Epithelial cell of prostate (primary cell): ENCODE data around the gene NDOR1.
A peak's percentile ranks its signal among the peaks of the same experiment; 100 is the strongest.

Experiments
- DNase-seq: peaks from one replicate; pipeline ENCODE4 v3.0.0-alpha.2; 2011; ENCODE audit warnings: low read depth, low spot score
- H3K27ac ChIP-seq: fragments of 450-650 bp; 2 replicates; pipeline ENCODE4 v1.5.1; 2017; ENCODE audit warnings: mild to moderate bottlenecking

NDOR1 gene

DNA sequence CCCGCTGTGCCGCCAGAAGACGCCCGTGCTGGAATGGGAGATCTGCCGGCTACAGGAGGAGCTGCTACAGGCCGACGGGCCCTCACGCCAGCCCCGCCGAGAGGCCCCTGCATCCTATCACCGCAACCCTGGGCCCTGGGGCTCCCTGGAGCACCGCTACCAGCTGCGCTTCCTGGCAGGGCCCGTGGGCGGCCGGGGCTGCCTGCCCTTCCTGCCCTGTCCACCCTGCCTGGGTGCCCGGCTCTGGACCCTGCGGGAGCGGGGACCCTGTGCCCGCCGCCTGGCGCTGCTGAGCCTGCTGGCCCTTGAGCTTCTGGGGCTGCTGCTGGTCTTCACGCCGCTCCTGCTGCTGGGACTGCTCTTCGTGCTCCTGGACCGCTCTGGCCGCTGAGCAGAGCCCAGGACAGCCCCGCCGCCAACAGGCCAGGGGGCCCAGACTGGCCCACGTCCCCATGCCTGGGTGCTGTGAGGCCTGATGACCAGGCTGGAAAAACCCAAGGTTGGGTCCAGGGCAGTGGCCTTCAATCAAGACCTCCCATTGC lies 12.8 kb downstream of the NDOR1 start:
- peak overlapping the region; percentile 62 for H3K27ac ChIP-seq
- no peak for DNase-seq

DNA sequence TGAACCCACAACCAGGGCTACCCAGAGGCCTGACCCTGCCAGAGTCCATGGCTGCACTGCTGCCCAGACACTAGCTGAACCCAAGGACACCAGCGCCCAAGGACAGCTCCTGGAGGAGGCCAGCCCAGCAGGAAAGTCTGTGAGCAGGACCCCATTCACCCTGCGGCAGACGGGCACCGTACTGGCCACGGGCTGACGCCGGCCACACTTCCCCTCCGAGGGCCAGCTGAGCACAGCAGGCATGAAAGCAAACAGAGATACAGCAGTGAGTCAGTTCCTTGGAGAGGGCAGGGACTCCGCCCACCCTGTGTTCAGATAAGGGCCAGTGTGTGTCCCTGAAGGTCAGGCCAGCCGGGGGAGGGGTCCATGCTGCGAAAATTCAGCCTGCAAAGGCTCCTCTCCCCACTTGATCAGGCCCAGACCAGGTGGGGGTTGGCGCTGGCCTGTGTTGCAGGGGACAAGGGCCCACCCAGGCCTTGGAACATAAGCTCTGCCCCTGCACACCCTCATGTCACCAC lies 13.3 kb downstream of the NDOR1 start:
- no peak overlapping the region for H3K27ac ChIP-seq
- DNase-seq, result no peak

DNA sequence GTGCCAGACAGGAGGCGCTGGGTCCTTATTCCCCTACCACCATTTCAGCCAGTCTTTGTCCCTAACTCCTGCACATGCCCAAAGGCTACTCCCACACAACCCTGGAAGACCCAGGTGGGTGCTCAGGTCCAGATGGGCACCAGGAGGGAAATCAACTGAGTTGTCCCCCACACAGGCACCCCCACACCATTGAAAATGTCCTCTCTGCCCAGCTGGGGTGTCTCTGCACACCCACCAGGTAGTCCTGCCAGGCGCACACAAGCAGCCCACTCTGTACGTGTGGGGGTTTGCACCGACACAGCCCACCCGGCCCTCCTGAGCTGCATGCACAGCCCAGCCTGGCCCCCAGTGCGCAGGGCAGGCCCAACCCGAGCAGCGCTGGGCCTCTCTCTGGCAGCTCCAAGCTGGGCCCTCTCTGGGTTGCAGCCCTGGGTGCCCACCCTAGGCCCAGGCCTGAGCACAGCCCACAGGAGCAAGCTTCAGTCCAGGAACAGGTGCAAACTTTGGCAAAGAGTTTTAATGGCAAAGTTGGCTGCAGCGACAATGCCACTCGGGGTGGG lies 14.3 kb downstream of the NDOR1 start:
- no peak for DNase-seq

DNA sequence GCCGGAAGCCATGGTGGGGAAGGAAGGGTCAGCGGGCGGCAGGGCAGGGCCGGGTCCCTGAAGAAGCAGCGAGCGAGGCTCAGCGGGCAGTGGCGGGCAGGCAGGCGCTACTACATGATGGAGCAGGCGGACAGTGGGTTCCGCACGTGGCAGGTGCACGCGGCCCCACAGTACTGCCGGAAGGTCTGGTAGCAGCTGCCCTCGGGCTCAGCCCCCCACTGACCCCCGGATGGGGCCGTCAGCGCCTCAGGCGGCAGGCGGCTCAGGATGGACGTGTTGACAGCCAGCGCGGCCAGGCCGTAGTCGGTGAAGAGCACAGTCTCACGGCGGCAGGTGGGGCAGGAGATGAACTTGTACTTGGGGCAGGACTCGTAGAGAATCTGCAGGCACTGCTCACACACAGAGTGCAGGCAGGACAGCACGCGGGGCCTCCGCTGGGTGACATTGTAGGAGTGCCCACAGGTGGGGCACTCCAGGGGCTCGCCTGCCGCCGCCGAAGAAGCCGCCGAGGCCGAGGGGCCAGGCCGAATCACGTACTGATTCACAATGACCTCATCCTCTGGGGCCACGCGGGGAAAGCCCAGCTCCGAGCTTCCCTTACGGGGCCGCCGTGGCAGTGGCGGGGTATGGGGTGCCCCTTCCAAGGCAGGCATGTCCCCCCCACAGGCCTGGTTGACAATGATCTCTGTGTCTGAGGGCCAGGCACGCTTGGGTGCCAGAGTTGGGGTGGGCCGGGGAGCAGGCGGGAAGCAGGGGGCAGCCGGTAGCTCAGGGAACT lies 15.0 kb downstream of the NDOR1 start:
- DNase-seq, result no peak
- H3K27ac ChIP-seq, result no peak overlapping the region

More for the DNA sequence above, 14.3 kb downstream of the NDOR1 start:
- H3K27ac ChIP-seq, result no peak overlapping the region

- no peak for DNase-seq
- no peak overlapping the region for H3K27ac ChIP-seq
These were observed 15.6 kb downstream of the NDOR1 start for GRCh38 chr9:137221095-137221505.

GRCh38 chr9:137221506-137222111 lies 16.1 kb downstream of the NDOR1 start:
- DNase-seq, result no peak
- peak overlapping the region; percentile 94 for H3K27ac ChIP-seq

DNA sequence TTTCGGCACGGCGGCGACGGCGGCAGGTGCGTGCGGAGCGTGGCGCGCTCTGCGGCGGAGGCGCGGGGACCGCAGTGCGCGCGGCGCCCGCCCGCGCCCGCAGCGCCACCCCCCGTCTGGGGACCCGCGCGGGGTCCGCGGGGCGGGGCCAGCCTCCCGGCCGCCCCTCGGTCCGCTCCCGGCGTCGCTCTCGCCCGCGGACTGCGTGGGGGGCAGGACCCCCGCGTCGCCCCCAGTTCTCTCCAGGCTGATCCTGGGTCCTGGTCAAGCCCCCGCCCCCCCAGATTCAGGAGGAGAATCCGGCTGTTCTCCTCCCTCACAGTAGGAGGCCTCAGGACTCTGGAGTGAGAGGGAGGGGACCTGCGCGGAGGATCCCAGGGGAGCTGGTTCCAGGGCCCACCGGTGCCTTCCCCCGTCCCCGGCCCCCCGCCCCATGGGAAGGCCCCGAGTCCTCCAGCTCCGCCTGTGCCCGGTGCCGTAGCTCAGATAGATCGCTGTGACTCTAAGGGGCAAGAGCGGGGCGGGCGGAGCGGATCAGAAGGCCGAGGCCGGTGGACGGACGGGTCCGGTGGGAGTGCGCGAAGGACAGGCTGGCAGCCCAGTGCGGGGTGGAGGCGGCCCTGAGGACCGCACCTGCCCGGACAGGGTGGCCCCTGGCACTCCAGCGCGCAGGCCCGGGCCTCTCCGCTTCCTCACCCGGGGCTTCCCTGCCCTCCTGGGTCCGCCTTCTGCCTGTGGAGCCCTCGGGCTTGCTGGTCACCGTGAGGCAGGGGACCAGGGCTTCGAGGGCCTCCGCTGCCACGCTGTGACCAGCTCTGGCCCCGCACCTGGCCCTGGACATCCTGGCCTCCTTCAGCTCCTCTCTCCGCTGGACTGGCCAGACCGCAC lies 16.9 kb downstream of the NDOR1 start, which contains the start of gene RNF208:
TSS of gene RNF208 (minus strand) at position 51 of the 888 bp plus-strand sequence. CDS start 1,028 bp downstream, outside the sequence.
- H3K27ac ChIP-seq, result peak within 1 kb of the TSS; percentile 94
- DNase-seq, result no peak

DNA sequence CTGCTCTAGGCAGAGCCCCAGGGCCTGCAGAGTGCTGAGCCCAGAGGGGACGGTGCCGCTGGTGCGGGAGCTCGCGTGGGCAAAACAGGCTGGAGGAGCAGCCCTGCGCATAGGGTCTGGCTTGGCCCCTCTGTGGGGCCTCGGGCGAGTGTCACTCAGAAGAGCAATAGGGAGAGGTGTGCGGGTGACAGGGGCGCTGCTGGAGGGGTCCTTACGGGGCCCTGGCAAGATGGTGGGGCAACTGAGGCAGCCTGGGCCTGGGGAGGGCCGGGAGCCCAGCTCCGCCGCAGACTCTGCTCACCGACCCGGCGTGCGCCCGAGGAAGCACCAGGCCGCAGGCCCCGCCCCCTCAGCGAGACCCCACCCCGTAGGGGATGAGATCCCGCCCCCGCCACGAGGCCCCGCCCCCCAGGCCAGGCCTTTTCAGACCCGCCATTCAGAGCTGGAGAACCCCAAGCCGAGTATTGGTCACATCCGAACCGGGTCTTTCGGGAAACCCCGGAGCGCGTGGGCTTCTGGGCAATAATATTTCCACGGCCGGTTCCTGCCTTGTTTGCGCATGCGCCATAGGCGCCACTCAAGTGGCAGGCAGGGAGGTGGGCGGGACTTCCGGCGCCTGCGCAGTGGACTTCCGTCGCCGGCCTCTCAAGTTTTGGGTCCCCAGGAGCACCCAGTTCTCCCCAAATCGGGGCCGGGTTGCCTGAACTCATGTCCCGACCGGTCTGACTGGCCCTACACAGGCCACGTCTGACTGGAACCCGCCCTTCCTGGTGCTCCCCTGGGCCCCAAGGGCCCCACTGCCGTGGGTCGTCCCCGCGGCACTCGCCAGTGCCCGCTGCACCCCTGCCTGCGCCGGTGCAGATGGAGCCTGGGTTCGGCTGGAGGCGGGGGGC lies 17.8 kb downstream of the NDOR1 start:
- H3K27ac ChIP-seq, result peak overlapping the region; percentile 94
- peak; percentile 79 for DNase-seq

GRCh38 chr9:137224830-137225694 lies 19.6 kb downstream of the NDOR1 start, which contains the start of gene CYSRT1:
CYSRT1 (plus strand) TSS chr9:137225174; CDS start chr9:137225622, 448 bp downstream.
- DNase-seq, result no peak
- H3K27ac ChIP-seq, result peak within 1 kb of the TSS; percentile 94

DNA sequence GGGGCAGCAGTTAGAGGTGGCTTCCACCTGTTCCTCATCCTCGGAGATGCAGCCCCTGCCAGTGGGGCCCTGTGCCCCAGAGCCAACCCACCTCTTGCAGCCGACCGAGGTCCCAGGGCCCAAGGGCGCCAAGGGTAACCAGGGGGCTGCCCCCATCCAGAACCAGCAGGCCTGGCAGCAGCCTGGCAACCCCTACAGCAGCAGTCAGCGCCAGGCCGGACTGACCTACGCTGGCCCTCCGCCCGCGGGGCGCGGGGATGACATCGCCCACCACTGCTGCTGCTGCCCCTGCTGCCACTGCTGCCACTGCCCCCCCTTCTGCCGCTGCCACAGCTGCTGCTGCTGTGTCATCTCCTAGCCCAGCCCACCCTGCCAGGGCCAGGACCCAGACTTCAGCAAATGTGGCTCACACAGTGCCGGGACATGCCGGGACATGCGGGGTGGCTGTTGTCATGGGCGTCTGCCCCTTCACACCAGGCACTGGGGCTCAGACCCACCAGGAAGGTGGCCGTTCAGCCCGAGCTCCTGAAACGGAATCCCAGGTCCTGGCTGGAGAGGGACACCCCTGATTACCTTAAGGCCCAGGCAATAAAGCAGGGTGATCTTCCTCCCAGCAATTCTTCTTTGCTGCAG lies 20.3 kb downstream of the NDOR1 start:
- peak overlapping the region; percentile 94 for H3K27ac ChIP-seq
- no peak for DNase-seq

DNA sequence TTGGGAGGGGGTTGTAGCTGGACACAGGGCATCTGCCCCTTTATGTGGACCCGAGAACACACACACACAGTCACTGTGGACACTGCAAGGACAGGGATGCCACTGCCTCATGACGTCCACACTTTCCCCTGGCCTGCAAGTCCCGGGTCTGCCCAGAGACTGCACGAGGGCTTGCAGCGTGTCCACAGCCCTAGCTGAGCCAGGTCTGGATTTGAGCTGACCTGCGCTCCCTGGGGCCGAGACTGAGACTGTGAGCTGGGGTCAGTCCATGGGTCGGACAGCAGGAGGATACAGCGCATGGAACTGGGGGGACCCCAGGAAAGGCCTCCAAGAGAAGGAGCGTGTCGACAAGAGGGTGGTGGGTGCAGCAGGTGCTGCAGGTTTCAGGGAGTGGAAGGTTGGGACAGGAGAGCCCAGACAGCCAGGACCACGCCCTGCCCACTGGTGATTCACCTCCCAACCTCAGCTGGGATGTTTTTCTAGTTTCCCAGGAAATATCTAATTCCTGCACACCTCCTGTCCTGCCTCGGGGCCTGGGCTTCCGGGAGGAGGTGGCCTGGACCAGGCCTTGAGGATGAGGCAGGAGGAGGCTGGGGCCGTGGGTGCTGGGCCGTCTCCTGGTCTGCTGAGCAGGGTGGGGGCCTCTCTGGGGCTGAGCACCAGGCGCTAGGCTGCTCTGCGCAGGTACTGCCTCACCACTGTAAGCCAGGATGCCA lies 21.0 kb downstream of the NDOR1 start:
- DNase-seq, result no peak
- peak overlapping the region; percentile 94 for H3K27ac ChIP-seq

DNA sequence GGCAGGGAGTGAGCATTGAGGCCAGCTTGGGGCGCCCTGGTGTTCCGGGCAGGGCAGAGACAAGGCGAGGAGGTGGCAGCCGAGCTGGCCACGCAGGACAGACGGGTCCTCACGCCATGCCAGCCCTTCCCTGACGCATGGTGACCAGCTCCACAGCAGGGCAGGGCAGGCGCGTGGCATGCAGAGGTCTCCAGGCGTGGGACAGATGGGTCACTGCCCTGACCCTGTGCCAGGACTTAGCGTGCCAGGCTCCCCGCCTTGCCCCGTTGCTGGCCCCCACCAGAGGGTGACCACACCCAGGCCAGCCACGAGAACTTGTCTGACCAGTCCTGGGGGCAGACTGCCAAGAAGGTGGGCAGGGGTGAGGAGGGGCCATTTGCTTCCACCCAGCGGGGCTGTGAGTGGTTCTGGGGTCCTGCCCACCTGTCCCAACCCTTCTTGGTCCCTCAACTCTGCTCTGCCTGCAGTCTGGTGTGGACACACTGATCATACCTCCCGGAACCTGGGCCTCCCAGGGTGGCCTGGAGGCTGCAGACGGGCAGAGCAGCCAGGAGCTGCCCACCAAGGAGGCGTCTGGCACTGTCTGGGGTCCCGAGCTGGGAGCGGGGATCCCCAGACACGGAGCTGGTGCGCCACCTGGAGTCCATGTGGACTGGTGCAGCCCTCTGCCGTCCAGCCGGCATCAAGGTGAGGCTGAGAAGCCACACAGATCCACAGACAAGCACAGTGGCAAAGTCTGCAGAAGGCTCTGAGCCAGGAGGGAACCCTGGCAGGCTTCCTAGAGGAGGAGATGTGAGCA lies 21.8 kb downstream of the NDOR1 start, which contains the start of gene RNF224:
TSS of gene RNF224 (plus strand) at position 449 of the 799 bp plus-strand sequence. CDS start 834 bp downstream, outside the sequence.
- DNase-seq, result no peak
- peak within 1 kb of the TSS; percentile 94 for H3K27ac ChIP-seq

DNA sequence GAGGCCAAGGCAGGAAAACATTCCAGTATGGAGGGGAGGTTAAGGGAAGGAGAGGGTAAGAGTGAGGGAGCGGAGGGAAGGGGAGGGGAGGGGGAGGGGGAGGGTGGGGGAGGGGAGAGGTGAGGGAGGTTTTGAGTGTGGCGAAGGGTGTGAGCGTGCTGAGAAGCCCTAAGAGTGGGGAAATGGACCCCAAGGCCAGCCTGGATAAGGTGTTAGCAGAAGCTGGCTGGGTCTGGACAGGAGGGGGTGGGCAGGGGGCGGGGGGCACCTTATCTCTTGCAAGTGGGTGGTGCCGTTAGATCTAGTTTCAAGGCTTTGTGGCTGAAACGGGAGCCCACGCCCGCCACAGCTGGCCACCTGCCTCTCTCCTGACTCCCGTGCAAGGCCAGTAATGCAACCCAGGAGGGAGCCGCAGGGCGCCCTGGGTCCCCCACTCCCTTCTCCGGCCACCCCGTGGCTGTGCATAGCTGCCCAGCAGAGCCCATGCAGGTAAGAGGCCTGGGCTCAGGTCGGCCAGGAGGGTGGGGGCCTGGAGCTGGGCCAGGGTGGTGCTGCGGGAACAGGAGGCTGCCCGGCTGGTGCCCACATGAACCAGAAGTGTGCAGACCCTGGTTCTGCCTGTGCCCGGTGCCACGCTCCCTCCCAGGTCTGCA lies 22.5 kb downstream of the NDOR1 start:
- DNase-seq, result no peak

DNA sequence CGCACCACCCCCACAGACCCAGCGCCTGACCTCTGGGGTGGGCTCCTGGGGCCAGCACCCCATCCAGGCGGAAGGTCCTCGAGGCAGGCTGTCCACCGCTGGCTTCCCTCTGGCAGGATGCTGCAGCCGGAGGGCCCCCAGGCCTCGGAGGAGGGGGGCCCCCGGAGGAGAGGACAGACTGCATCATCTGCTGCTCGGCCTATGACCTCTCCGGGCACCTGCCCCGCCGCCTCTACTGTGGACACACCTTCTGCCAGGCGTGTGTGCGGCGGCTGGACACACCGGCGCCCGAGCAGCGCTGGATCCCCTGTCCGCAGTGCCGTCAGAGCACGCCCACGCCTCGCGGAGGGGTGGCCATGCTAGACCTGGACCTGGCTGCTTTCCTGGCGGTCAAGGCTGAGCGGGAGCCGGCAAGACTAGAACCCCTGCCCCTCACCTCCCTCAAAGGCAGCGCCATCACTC lies 23.0 kb downstream of the NDOR1 start:
- DNase-seq, result no peak

More for the DNA sequence above, 22.5 kb downstream of the NDOR1 start:
- H3K27ac ChIP-seq, result peak overlapping the region; percentile 94

More for the DNA sequence above, 23.0 kb downstream of the NDOR1 start:
- no peak overlapping the region for H3K27ac ChIP-seq
